Activated naive CD4-positive, alpha-beta T cell treated with anti-CD3 and anti-CD28 coated beads, Interleukin-2, amount 10 ng/mL, durations not matched to agents 7 days and 5 days (primary cell): ENCODE data around the gene LSAMP.

Experiments used
- CTCF ChIA-PET: fragments of 350-600 bp; sonication (Branson Sonifier 250); formaldehyde crosslinking; loops from one replicate; lab custom pipeline; 2021; ENCODE audit warnings: antibody characterized with exemption; lab: Charles Lee
- DNase-seq: peaks from one replicate; pipeline ENCODE4 v3.0.0-alpha.2; 2020
- H3K27ac Mint-ChIP-seq: one replicate; pipeline ENCODE4 v1.8.0; 2021; ENCODE audit warnings: mild to moderate bottlenecking, moderate library complexity, mixed read lengths
- H3K27me3 Mint-ChIP-seq: one replicate; pipeline ENCODE4 v1.8.0; 2021; ENCODE audit warnings: mild to moderate bottlenecking, mixed read lengths
- H3K36me3 Mint-ChIP-seq: one replicate; pipeline ENCODE4 v1.8.0; 2021; ENCODE audit warnings: mixed read lengths
- H3K4me1 Mint-ChIP-seq: one replicate; pipeline ENCODE4 v1.8.0; 2021; ENCODE audit warnings: mixed read lengths
- H3K4me3 Mint-ChIP-seq: one replicate; pipeline ENCODE4 v1.8.0; 2021; ENCODE audit warnings: mild to moderate bottlenecking, moderate library complexity, mixed read lengths
- H3K9me3 Mint-ChIP-seq: one replicate; pipeline ENCODE4 v1.8.0; 2021; ENCODE audit warnings: mixed read lengths

The LSAMP gene

DNA sequence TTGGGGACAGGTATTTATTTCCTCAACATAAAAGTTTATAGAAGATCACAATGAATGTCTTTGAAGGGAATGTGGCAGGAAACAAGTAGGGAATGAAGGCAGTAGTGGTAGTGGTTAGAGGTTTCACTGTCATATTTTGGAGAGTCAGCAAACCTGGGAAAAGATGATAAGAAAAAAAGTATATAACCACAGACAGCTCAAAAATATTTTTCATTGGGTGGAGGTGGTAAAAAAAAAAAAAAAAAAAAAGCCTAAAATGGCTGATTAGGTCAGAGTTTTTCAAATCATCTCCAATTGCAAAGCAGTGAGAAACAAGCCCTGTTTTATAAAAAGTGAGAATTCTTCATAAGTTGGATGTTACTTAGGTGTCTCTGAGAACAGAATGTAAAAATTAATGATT is 400.0 kb downstream of the LSAMP start:
- Mint-ChIP-seq H3K27ac (no peak overlapping the region), H3K4me1 (no peaks in the 10 kb centered on the region), H3K27me3 (no peaks in the 10 kb centered on the region)

DNA sequence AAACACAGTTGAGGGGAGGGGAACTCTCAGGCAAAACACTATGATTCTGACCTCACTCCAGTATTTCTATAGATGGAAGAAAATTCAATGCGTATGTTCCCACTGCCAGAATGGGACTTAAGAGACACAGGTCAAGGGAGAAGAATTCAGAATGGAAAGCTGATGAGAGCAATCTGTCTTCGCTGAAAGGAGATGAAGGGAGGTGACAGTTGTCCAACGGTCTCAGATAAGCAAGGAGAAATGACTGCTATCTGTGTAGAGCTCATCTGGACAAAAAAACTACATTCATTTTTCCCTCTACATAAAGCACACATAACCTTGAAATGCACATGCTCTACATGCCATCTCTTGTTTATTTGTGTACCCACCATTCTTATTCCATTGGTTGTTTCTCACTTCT is 405.1 kb downstream of the LSAMP start:
- no peaks in the 10 kb centered on the region for H3K9me3 Mint-ChIP-seq
- no peaks in the 10 kb centered on the region for H3K4me1 Mint-ChIP-seq
- H3K4me3 Mint-ChIP-seq: no peak overlapping the region
- H3K36me3 Mint-ChIP-seq: no peaks in the 10 kb centered on the region
- H3K27me3 Mint-ChIP-seq: no peaks in the 10 kb centered on the region
- no peak for DNase-seq
- CTCF ChIA-PET: no interaction called here
- no peak overlapping the region for H3K27ac Mint-ChIP-seq

More for the DNA sequence above, 400.0 kb downstream of the LSAMP start:
- no peaks in the 10 kb centered on the region for H3K36me3 Mint-ChIP-seq
- DNase-seq: no peak
- no peak overlapping the region for H3K4me3 Mint-ChIP-seq
- H3K9me3 Mint-ChIP-seq: peaks cover 2% of the 10 kb centered on the region
- CTCF ChIA-PET: no interaction called here

DNA sequence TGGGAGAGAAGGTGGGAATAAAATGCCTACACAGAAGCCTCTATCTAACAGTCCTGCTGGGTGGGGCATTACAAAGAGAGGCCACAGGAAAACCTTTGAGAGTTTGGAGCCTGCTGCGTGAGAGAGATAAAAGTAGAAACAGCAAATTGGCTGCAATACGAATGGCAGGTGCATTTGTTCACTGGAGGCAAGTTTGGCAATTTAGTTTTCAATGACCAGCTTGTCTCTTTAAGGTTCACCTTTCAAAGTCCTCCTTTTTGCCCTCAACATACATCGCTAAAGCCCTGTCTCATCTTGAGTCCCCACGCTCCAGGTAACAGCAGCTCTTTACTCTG is 405.7 kb downstream of the LSAMP start:
- no peaks in the 10 kb centered on the region for H3K36me3 Mint-ChIP-seq
- DNase-seq: no peak
- no peak overlapping the region for H3K4me3 Mint-ChIP-seq
- CTCF ChIA-PET: no interaction called here
- no peaks in the 10 kb centered on the region for H3K9me3 Mint-ChIP-seq
- H3K4me1 Mint-ChIP-seq: no peaks in the 10 kb centered on the region
- no peaks in the 10 kb centered on the region for H3K27me3 Mint-ChIP-seq
- H3K27ac Mint-ChIP-seq: no peak overlapping the region

DNA sequence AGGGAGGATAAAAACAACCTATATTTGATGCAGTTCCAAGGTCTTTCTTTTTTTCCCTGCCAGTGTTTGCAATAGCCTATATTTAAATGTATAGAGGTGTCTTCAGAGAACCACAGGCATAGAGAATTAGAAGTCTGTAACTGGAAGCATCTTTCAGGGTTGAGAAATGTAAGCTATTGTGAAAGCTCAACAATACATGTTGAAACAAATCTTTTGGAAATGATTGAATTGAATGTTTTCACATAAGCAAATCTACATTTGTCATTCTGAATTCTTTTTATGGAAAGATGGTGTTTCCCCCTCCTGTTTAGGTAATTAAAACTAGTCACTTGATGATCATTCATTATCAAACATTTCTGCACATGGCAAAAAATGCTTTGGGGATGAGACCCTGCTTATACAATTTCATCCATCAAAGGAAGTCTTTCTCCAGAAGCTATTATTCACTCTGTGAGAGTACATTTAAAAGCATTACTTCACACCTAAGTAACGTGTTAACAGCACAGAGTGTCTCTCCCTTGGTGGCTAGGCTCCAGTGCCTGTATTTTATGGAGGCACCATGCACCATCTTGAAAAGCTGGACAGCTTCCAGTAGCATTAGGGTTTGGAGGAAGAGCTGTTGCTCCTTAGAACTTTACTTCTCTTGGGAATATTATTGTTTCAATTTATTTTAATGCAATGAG is 406.2 kb downstream of the LSAMP start:
- DNase-seq: no peak
- CTCF ChIA-PET: no interaction called here
- no peak overlapping the region for H3K4me3 Mint-ChIP-seq
- H3K9me3 Mint-ChIP-seq: no peaks in the 10 kb centered on the region
- H3K27me3 Mint-ChIP-seq: no peaks in the 10 kb centered on the region
- H3K4me1 Mint-ChIP-seq: no peaks in the 10 kb centered on the region
- no peak overlapping the region for H3K27ac Mint-ChIP-seq
- no peaks in the 10 kb centered on the region for H3K36me3 Mint-ChIP-seq

DNA sequence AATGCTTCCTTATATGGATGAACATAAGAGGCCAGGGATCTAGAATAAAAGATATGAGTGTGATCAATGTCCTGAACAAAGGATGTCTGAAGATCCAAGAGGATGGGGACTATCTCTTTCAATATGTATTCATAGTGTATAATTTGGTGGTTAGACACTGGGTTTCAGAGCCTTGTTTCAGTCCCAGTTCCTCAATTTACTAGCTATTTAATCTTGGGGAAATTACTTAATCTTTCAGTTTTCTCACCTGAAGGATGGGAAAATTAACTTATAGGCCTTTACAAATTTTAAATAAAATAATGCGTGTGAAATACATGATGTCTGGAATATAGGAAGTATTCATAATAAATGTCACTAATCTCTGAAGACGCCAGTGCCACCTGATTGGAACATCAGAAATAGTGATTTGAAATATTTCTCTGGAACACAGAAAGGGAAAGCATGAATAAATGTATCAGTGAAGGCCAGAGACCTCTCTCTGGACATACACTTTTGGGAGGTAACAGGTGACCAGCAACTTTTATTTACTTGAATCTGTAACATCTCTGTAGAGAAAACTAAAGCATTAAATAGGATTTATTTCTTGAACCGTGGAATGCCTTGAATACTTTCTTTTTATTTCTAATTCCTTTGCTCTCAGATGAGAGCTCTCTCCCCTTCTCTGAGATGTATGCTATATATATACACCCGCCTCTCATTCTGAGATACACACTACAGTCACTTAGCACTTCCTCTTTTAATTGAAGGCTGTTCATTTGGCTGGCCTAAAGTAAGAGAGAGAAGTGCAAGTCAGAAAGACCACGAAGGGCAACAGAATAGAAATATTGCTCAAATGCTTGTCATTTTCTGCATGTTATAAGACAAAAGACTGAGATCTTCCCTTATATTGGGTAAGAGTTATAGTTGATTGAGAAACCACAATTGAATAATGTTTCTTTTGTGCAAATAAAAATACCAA is 407.1 kb downstream of the LSAMP start:
- DNase-seq: no peak
- Mint-ChIP-seq H3K36me3 (no peaks in the 10 kb centered on the region), H3K4me1 (no peaks in the 10 kb centered on the region), H3K4me3 (no peak overlapping the region), H3K27ac (no peak overlapping the region), H3K27me3 (no peaks in the 10 kb centered on the region), H3K9me3 (no peaks in the 10 kb centered on the region)
- CTCF ChIA-PET: no interaction called here

DNA sequence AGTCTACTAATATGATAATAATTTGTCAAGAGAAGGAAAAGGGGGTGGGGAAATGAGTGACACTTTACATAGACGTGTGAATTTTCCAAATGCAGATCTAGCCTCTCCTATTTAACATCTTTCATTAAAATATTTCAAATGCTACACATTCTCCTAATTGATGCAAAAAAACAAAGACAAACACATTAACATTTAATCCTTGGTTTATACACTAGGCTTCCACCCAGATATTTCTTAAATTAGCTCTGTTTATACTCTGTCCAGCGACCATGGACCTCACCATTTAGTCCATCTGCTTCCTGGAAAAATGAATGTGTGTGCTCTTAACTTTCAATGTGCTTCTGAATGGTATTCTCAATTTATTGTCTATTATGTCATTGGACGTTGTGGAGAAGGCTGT is 409.9 kb downstream of the LSAMP start:
- no peaks in the 10 kb centered on the region for H3K9me3 Mint-ChIP-seq
- H3K27me3 Mint-ChIP-seq: no peaks in the 10 kb centered on the region
- H3K4me1 Mint-ChIP-seq: no peaks in the 10 kb centered on the region
- CTCF ChIA-PET: no interaction called here
- H3K36me3 Mint-ChIP-seq: no peaks in the 10 kb centered on the region
- DNase-seq: no peak
- H3K27ac Mint-ChIP-seq: no peak overlapping the region
- H3K4me3 Mint-ChIP-seq: no peak overlapping the region

DNA sequence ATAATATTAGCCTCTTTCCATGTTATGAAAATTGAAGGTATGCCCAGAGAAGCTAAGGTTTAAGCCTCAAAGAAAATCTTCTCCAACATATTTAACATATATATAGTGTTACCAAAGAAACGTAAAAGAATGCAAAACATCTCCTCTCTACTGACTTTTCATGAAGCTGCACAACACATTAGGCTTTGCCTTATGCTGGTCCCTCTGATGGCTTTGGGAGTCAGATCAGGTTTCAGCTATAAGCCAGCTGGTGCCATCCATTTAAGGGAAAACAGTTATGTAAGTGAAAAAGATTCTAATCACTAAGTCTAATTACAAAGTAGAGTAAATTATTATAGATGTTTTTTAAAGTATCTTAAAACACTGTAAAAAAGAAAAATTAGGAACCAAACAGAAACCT is 410.5 kb downstream of the LSAMP start:
- CTCF ChIA-PET: no interaction called here
- H3K36me3 Mint-ChIP-seq: no peaks in the 10 kb centered on the region
- H3K4me1 Mint-ChIP-seq: no peaks in the 10 kb centered on the region
- no peaks in the 10 kb centered on the region for H3K27me3 Mint-ChIP-seq
- no peak overlapping the region for H3K27ac Mint-ChIP-seq
- DNase-seq: no peak
- no peaks in the 10 kb centered on the region for H3K9me3 Mint-ChIP-seq
- no peak overlapping the region for H3K4me3 Mint-ChIP-seq

DNA sequence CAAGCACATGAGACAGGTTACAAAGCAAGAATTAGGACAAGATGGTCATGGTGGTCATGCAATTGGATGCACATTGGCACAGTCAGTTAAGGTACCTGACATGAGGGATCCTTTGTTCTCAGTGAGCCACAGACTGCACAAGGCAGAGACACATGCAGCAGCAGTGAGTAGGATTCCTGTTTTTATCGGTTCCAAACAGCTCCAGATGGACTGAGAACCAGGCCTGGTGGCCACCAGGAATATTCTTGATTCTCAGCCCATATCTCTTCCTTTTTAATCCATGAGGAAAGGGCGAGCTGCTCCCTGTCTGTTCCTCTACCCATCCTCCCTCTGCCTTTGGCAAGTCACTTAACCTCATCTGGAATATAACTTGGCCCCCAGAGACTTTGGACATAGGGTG is 411.2 kb downstream of the LSAMP start:
- no peaks in the 10 kb centered on the region for H3K27me3 Mint-ChIP-seq

DNA sequence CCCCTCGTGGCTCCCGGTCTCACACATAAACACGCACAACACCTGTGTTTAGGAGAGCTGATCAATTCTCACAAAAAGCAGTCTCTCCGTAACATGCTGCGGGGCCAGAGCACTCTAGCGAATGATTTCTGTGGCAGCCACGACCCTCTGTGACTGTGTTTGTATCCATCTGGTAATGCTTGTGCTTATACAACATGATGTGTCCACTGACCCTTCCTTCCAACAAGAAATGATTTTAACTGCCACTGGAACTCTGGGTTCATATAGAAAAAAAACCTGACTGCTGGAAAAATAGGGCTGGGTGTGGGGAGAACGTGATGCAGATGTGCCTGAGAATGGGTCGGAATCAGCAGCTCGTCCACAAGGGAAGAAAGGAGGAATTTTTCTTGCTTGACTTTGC is 411.8 kb downstream of the LSAMP start:
- no peak overlapping the region for H3K27ac Mint-ChIP-seq
- H3K36me3 Mint-ChIP-seq: no peaks in the 10 kb centered on the region
- DNase-seq: no peak
- no peaks in the 10 kb centered on the region for H3K27me3 Mint-ChIP-seq
- no peaks in the 10 kb centered on the region for H3K4me1 Mint-ChIP-seq
- H3K9me3 Mint-ChIP-seq: no peaks in the 10 kb centered on the region
- H3K4me3 Mint-ChIP-seq: no peak overlapping the region
- CTCF ChIA-PET: no interaction called here

More for the DNA sequence above, 411.2 kb downstream of the LSAMP start:
- Mint-ChIP-seq H3K4me1 (no peaks in the 10 kb centered on the region), H3K27ac (no peak overlapping the region), H3K9me3 (no peaks in the 10 kb centered on the region), H3K36me3 (no peaks in the 10 kb centered on the region), H3K4me3 (no peak overlapping the region)
- CTCF ChIA-PET: no interaction called here
- DNase-seq: no peak

DNA sequence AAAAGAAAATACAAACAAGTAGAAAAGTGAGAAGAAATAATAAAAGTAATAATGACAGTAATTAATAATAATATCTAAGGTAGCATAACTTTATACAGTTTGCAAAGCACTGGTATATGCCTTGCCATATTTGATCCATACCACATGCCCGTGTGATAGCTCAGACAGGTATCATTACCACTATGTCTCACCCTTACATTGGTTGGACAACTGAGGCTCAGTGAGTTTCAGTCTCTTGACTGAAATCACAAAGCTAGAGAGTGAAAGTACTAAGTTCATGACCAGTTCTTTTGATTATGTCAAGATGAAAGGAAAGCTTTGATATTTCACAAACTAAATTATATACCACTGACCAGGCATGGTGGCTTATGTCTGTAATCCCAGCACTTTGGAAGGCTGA is 413.1 kb downstream of the LSAMP start:
- Mint-ChIP-seq H3K27ac (no peak overlapping the region), H3K9me3 (no peaks in the 10 kb centered on the region), H3K27me3 (no peaks in the 10 kb centered on the region), H3K4me3 (no peak overlapping the region), H3K4me1 (no peaks in the 10 kb centered on the region), H3K36me3 (no peaks in the 10 kb centered on the region)
- DNase-seq: no peak
- CTCF ChIA-PET: no interaction called here

DNA sequence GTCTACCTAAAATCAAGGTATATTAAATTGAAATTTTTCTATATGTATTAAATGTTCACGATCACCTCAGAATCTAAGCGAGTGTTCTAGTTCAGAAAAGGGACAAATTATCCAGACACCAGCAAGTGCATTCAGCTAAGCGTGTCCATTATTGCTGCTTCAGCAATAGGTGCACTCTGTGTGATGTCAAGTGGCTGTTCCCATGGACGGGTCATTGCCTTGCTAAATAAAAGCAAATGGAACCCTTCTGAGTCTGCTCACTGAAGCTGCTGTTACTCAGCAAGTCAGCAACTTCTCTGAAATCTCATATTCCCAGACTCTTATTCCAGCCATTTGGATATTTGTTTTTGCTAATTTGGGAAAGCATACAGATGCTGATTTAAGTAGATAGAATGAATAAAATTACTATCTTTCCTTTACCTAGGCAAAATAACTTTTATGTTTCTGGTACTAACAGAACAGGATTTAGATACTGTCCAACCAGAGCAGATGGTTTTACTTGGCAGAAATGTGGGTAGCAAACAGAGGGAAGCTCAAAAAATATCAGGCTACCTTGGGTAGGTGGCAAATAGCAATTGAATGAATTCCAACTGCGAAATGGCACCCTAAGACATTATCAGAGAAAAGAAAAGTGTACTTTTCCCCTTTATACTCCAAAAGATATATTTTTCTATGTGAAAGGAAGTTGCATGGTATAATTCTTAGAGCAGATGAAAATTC is 415.0 kb downstream of the LSAMP start:
- Mint-ChIP-seq H3K9me3 (no peaks in the 10 kb centered on the region), H3K4me3 (no peak overlapping the region), H3K4me1 (no peaks in the 10 kb centered on the region), H3K27me3 (no peaks in the 10 kb centered on the region), H3K27ac (no peak overlapping the region), H3K36me3 (no peaks in the 10 kb centered on the region)
- CTCF ChIA-PET: no interaction called here
- no peak for DNase-seq

DNA sequence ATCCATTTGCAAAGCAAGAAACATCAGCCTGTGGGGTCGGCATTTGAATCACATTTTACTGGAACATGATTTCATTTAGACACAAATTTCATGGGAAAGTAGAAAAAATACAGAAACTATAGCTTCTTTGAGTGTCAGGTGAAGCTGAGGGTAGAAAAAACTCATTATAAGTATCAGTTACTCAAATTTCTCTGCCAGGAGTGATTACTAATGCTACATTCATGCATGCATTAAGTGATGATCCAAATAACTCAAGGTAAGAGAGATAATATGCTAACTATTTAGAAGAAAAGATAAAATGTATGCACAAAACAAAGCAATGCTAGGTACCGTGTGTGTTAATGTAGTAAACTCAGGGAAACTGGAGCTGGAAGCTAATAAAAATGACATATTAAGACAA is 416.0 kb downstream of the LSAMP start:
- Mint-ChIP-seq H3K36me3 (no peaks in the 10 kb centered on the region), H3K4me1 (no peaks in the 10 kb centered on the region), H3K9me3 (no peaks in the 10 kb centered on the region), H3K27ac (no peak overlapping the region), H3K4me3 (no peak overlapping the region), H3K27me3 (no peaks in the 10 kb centered on the region)
- no peak for DNase-seq
- CTCF ChIA-PET: no interaction called here

DNA sequence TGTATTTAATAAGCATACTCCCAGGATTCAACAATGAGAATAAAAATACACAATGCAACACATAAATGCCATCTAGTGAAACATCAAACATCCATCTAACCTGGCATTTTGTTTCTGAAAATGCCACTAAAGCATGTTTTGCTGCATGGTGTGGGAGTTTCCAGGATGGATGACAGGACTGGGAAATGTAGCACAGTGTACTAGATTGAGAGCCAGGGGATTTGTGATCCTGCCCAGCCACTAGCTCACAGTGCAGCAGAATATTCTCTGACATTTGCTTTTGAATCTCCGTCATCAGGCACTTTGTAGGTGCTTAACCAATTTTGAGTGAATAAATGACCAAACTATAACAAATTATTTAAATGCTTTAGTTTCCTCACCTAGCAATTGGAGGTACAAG is 417.1 kb downstream of the LSAMP start:
- Mint-ChIP-seq H3K4me3 (no peak overlapping the region), H3K4me1 (no peaks in the 10 kb centered on the region), H3K27me3 (no peaks in the 10 kb centered on the region), H3K36me3 (no peaks in the 10 kb centered on the region), H3K9me3 (no peaks in the 10 kb centered on the region), H3K27ac (no peak overlapping the region)
- no peak for DNase-seq
- CTCF ChIA-PET: no interaction called here

DNA sequence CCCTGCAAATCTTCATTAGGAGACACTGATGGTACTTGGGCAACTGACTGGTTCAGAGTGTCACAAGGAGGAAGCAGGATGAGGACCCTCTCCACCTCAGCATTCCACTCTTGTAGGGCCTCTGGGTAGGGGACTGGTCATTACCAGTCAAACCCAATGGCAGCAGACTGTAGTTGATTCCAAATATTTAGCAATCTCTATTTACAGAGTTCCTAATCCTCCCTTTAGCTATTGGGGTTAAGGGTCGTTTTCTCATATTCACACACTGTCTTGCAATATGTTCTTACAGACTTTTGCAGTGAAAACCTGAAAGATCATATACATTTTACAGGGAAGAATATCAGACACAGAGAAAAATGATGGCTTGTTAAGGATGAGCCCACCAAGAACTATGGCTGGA is 424.3 kb downstream of the LSAMP start:
- no peaks in the 10 kb centered on the region for H3K4me1 Mint-ChIP-seq
- H3K27ac Mint-ChIP-seq: no peak overlapping the region
- CTCF ChIA-PET: no interaction called here
- no peaks in the 10 kb centered on the region for H3K27me3 Mint-ChIP-seq
- no peak for DNase-seq
- H3K4me3 Mint-ChIP-seq: no peak overlapping the region
- H3K36me3 Mint-ChIP-seq: no peaks in the 10 kb centered on the region
- no peaks in the 10 kb centered on the region for H3K9me3 Mint-ChIP-seq

DNA sequence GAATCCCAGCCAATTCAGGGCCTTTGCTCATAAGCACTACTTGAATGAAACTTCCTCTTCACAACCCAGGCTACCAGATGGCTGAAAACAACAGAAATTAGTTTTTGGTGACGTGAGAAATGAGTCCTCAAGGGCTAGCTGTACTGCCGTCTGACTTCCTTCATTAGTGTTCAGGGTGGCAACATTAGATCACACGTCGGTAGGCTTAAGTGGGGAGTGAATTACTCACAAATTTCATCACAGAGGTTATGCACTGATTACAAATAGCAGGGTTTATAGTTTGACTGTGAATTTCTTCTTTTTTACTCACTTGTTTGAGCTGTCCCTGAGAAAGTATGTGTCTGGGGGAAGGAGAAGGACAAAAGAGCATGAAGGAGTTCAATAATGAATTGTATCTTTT is 424.8 kb downstream of the LSAMP start:
- CTCF ChIA-PET: no interaction called here
- no peaks in the 10 kb centered on the region for H3K36me3 Mint-ChIP-seq
- DNase-seq: no peak
- no peaks in the 10 kb centered on the region for H3K27me3 Mint-ChIP-seq
- H3K4me1 Mint-ChIP-seq: no peaks in the 10 kb centered on the region
- H3K4me3 Mint-ChIP-seq: no peak overlapping the region
- no peaks in the 10 kb centered on the region for H3K9me3 Mint-ChIP-seq
- H3K27ac Mint-ChIP-seq: no peak overlapping the region
